GM12801 (cell line): ENCODE data around the gene POLN.

Experiments used
- TF ChIP-seq, protein P1 (sequence below): IDR thresholded peaks from one replicate; pipeline ENCODE4 v1.5.1; 2011; ENCODE audit warnings: control low read depth; ENCODE audit not compliant: insufficient read length; ENCODE audit errors: extremely low read depth

The POLN gene

DNA sequence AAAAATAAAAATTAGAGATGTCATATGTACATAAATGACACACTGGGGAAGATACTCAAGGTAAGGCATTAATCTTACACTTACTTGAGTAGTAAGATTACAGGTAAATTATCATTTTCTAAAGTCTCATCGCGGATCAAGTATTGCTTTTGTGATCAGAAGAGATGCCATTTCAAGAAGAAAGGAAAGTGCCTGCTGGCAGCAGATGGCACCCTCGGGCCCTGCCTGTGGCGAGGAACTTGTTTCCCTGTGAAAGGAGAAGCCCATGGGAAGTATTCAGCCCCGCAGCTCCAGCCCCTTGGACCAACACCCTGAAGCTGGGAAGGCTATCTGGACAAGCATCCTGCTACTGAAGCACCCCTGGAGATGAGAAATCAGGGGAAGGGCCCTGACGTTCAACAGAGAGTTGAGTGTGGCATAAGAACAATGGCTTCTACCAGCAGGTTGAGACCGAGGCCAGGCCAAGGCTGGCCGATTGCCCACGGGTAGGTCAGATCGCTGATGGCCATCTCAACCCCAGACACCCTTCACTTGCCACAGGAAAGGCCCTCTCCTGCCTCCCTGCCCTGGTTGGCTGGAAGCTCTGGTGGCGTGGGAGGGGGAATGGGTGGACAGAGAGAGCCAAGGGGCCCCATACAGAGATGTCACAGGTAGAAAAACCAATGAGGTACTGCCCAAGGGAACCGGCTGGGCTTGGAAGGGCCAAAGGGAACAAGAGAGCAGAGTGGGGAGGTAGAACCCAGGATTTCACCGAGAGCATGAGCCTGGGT, 38.8 kb upstream of the POLN start:
- TF ChIP-seq, protein P1, sequence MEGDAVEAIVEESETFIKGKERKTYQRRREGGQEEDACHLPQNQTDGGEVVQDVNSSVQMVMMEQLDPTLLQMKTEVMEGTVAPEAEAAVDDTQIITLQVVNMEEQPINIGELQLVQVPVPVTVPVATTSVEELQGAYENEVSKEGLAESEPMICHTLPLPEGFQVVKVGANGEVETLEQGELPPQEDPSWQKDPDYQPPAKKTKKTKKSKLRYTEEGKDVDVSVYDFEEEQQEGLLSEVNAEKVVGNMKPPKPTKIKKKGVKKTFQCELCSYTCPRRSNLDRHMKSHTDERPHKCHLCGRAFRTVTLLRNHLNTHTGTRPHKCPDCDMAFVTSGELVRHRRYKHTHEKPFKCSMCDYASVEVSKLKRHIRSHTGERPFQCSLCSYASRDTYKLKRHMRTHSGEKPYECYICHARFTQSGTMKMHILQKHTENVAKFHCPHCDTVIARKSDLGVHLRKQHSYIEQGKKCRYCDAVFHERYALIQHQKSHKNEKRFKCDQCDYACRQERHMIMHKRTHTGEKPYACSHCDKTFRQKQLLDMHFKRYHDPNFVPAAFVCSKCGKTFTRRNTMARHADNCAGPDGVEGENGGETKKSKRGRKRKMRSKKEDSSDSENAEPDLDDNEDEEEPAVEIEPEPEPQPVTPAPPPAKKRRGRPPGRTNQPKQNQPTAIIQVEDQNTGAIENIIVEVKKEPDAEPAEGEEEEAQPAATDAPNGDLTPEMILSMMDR, result no peak

DNA sequence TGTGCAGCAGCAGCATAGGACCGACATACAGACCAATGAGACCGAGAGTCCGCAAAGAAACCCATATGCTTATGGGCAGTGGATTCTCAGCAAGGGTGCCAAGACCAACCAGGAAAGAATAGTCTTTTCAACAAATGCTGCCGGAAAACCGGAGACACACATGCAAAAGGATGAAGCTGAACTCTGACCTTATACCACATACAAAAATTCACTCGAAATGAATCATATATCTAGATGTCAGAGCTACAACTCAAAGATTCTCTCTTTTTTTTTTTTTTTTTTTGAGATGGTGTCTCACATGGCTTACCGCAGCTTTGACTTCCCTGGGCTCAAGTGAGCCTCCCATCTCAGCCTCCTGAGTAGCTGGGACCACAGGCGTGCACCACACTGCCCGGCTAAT, 36.0 kb upstream of the POLN start:
- TF ChIP-seq, protein P1, result no peak

DNA sequence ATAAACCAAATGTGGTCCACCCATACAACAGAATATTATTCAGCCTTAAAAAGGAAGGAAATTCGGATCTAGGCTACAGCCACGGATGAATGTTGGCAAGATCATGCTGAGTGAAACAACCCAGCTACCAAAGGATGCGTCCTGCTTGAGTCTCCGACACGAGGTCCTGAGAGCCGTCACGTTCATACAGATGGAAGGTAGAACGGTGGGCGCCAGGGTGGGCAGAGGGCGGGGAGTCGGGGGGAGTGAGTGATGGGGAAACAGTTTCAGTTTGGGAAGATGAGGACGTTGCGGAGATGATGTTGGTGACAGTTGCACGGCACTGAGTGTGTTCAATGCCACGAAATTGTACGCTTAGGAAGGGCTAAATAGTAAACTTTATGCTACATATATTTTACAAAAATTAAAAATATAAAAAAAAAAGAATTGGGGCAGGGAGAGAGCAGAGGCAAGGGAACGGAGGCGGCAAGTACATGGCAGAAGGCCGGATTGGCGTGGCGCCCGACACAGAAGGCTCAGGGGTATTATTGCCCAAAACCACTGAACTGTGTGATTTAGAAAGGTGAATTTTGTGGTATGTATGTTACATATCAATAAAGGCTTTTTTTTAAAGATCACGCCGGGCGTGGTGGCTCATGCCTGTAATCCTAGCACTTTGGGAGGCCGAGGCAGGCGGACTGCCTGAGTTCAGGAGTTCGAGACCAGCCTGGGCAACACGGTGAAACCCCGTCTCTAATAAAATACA, 34.8 kb upstream of the POLN start:
- TF ChIP-seq, protein P1, result no peak

GRCh38 chr4:2275546-2276251, 33.8 kb upstream of the POLN start:
- TF ChIP-seq, protein P1, result no peak

- TF ChIP-seq, protein P1, result no peak
Observed at GRCh38 chr4:2274320-2275043, 32.6 kb upstream of the POLN start.

- TF ChIP-seq, protein P1, result no peak
Observed at GRCh38 chr4:2273657-2274319, 31.9 kb upstream of the POLN start.
